Brain pericyte (primary cell): ENCODE results near the gene PRTFDC1.
"Not testable (repeated sequence)": the region's sequence is repeated elsewhere in the genome, so short reads cannot be mapped to it uniquely, and the experiment has no call there.

Experiments used
- DNase-seq: peaks from one replicate; pipeline ENCODE4 v3.0.0-alpha.2; 2012; ENCODE audit warnings: low read depth, low spot score

Gene PRTFDC1

GRCh38 chr10:24930427-24930826 lies 22.0 kb downstream of the PRTFDC1 start:
- DNase-seq, result no peak

GRCh38 chr10:24929904-24930303 lies 22.5 kb downstream of the PRTFDC1 start:
- DNase-seq, result no peak

GRCh38 chr10:24929056-24929544 lies 23.3 kb downstream of the PRTFDC1 start:
- peak; percentile 90 for DNase-seq

DNA sequence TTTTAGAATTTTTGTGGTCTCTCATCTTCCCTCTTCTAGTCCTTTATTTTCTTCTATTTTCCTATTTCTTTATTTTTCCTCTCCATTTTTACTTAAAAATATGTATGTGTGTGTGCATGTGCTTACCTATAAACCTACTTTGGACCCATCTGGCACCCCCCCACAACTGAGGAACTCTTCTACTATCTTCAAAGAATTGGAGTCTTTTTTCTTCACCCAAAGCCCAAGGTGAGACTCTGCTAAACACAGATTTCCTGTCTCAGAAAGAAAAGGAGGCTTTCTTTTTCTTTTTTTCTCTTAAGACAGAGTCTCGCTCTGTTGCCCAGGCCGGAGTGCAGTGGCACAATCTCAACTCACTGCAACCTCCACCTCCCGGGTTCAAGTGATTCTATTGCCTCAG lies 24.2 kb downstream of the PRTFDC1 start:
- no peak for DNase-seq

DNA sequence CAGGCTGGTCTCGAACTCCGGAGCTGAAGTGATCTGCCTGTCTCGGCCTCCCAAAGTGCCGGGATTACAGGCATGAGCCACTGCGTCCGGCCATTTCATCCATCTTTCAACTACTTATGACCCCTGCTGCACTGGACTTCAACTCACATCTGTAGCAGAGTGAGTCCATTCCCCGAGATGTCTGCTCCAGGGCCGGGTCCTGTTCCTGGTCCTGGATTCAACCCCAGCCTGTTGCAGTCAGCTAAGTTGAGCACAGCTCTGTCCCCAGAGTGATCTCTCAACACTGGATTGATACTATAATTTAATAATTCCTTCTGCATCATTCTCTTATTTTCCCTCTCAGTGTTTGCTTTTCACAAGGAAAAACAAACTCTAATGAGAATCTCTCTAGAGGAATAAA lies 25.8 kb downstream of the PRTFDC1 start:
- no peak for DNase-seq

DNA sequence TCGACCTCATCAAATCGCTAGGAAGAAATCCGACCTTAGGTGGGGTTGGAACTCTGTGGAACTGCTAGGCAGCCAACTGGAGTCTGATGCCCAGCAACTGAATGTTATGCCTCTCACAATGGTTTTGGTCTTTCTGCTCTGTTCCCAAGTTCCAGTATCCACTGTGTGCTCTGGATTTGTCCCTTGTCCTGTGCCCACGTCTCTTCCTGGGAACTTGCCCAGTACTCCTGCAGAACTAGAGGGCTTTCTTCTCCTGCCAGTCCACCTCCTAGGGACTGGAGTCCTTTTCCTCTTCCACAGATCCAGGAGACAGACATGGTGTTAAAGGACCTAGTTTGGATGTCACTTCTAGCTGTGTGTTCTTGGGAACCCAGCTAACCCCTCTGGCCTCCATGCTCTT lies 26.6 kb downstream of the PRTFDC1 start:
- DNase-seq, result no peak

GRCh38 chr10:24924483-24924882 lies 27.9 kb downstream of the PRTFDC1 start:
- not testable (repeated sequence) for DNase-seq

DNA sequence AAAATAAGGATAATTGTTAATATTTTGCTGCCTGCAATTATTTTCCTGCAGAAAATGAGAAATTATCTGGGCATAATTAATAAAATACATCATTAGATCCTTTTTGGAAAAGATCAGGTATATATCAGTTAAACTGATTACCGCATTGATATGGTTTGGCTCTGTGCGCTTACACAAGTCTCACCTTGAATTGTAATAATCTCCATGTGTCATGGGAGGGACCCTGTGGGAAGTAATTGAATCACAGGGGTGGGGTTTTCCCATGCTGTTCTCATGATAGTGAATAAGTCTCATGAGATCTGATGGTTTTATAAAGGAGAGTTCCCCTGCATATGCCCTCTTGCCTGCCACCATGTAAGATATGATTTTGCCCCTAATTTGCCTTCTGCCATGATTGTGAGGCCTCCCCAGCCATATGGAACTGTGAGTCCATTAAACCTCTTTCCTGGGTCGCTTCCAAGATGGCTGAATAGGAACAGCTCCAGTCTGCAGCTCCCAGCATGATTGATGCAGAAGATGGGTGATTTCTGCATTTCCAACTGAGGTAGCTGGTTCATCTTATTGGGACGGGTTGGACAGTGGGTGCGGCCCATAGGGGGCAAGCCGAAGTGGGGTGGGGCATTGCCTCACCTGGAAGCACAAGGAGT lies 30.1 kb downstream of the PRTFDC1 start:
- DNase-seq, result not testable (repeated sequence)

DNA sequence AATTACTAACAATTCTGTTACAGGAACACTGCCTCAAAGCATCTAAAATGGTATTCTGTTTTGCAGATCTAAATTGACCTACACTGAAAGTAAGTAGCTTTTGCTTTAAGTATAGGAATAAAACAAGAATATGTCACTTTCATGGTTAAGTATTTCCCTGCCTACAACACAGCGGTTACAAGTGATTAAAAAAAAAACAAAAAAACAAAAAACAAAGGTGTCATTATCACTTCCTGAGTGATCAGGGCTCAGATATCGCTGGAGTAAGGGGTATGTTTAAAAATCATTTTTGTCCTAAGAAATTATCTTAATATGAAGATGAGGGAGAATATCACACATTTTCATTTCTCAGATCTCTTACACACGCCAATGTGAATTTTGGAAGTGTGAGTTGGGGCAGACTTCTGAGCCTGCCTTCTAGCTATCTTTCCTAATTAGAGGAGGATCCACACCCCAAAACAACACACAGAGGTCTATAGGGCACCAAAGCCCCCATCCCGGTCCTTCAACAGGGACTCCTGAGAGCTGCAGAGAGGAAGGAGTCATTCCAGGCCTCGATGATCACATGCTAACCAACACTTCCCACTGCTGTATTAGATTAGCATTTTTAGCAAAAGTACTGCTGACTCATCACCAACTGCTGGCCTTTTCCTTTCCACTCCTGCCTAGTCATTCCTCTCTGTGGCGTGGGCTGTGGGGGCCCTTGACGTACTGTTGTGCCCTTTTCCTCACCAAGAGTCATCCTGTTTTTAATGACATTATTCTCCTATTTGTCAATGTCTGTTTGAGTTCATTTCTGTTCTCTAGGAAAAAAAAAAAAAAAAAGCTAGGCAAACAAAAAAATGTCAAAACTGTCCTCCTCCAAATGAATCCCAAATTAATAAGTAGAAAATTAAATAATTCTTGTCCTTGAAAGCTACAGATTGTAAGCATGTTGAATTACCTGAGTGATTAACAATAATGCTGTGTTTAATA lies 31.2 kb downstream of the PRTFDC1 start:
- peak; percentile 83 for DNase-seq

DNA sequence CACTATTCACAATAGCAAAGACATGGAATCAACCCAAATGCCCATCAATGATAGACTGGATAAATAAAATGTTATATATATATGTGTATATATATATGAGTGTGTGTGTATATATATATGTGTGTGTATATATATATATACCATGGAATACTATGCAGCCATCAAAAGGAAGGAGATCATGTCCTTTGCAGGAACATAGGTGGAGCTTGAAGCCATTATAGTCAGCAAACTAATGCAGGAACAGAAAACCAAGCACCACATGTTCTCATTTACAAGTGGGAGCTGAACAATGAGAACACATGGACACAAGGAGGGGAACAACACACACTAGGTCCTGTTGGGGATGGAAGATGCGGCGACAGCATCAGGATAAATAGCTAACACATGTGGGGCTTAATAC lies 32.2 kb downstream of the PRTFDC1 start:
- not testable (repeated sequence) for DNase-seq

GRCh38 chr10:24919629-24920028 lies 32.8 kb downstream of the PRTFDC1 start:
- not testable (repeated sequence) for DNase-seq

DNA sequence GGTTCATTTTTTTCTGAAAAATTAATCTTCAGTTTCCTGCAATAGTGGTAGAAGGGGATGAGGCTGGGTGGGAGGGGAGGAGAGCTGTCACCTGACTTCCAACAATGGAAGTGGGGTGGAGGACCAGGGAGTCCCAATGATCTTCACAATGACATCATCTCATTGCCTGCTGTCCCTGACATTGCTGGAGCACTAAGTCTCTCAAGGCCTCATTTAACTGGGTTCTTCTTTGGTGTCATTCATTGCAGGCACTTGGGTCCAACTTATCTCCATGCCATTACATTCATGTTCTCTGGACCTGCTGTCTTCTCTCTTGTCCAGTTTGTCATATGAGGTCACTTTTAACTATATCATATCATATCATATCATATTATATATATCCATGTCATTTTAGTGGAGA lies 34.4 kb downstream of the PRTFDC1 start:
- no peak for DNase-seq

GRCh38 chr10:24917493-24917892 lies 34.9 kb downstream of the PRTFDC1 start:
- DNase-seq, result no peak

DNA sequence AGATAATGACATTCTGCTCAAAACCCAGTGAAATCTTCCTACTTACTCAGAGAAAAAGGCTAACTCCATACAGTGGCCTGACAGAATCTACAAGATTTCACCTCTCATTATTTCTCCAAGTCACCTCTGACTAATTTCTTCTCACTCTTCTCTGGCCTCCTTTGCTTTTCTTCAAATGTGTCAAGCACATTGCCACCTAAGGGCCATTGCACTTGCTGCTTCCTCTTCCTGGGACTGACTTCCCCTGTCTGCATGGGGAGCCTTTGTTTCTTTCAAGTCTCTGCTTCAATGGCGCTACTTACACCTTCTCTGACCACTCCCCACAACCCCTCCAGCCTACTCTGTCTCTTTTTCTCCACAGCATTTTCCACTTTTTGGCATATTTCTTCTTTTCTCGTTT lies 36.0 kb downstream of the PRTFDC1 start:
- DNase-seq, result no peak

- DNase-seq, result no peak
Observed at GRCh38 chr10:24915304-24915703, 37.1 kb downstream of the PRTFDC1 start.

DNA sequence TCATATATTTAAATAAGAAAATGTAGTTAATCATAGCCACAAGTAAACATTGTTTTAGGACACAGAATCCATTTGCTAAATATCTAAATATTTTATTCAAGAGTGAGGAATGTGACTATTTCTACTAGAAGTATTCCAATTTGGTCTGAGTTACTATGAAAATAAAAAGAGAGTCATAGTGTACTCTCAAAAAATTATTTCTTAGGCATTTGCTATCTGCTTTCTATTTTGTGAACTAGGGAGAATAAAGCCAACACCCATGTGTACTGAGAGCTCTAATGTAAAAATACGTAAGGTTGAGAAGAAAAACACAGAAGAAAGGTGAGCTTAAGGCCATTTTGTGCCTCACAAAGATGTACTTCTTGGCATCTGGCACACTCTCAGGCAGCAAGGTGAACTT lies 38.3 kb downstream of the PRTFDC1 start:
- no peak for DNase-seq

- no peak for DNase-seq
Observed at GRCh38 chr10:24912215-24912614, 40.2 kb downstream of the PRTFDC1 start.

DNA sequence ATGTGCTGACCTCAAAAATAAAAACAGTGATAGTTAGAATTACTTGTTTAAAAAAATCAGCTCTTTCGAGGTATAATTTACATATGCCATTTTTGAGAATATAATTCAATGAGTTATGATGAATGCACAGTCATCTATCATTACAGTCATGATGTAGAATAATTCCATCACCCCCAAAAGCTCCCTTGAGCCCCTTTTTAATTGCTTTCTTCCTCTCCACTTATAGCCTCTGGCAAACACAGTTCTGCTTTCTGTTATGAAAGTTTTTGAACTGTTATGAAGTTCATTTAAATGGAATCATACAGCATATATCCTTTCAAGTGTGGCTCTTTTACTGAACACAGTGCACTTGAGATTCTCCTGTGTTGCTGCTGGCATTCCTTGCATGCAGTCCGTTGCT lies 41.4 kb downstream of the PRTFDC1 start:
- DNase-seq, result no peak

- no peak for DNase-seq
Observed at GRCh38 chr10:24910574-24910973, 41.8 kb downstream of the PRTFDC1 start.

- DNase-seq, result no peak
Observed at GRCh38 chr10:24908793-24909423, 43.5 kb downstream of the PRTFDC1 start.

DNA sequence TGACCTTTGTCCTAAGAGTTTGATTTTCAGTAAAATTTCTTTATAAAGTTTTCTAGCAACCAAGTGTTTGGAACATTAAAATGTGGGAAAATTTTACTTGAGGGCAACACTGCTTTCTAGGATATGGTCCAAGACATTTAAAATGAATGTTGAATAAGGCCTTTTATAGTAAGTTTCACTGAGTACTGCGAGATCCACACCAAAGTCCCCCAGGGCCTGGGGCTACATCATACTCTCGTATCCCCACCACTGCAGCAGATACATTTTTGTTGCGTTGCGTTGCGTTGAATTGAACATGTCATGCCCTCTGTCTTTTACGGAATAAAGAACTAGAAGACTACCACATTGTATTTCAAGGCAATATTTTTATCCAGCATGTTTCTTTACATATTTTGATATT lies 44.5 kb downstream of the PRTFDC1 start:
- no peak for DNase-seq

DNA sequence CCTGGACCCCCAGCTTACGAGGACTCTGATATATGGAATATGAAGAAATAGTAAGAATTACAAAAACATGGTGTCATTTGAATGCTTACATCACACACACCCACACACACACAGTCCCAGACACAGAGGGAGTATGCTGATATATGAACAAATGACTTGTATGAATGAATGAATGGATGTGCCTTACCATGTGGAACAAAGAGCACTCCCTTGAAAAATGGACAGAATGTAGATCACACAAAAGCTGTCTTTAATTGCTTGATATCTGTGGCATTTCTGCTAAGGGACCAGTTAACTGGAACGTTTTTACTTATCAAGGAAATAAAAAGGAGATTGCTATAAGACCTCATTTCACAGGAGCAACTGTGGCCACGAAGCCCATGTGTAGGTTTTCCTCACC lies 46.0 kb downstream of the PRTFDC1 start:
- no peak for DNase-seq
